NCI-H1105 (cell line): Measurements from ENCODE around the gene ACOX3.
A peak's percentile ranks its signal among the peaks of the same experiment; 100 is the strongest.
"Not testable (repeated sequence)": the region's sequence is repeated elsewhere in the genome, so short reads cannot be mapped to it uniquely, and the experiment has no call there.

Experiments
- DNase-seq: peaks from one replicate; lab custom pipeline; 2025; lab: John Stamatoyannopoulos, UW

ACOX3 gene

DNA sequence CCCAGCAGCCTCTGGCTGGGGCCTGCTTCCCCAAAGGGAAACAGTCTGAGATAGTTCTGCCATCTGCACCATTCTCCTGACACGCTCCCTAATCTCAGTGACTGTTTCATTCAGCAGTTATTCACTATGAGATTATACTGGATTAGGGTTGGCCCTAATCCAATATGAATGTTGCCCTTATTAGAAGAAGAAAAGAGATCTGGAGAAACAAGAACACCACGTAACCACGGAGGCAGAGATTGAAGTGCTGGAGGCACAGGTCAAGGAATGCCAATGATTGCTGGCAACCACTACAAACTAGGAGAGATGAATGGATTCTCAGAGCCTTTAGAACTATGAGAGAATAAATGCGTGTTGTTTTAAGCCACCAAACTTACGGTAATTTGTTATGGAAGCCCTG, 7.4 kb downstream of the ACOX3 start:
- no peak for DNase-seq

- no peak for DNase-seq
Observed at GRCh38 chr4:8431553-8431952, 9.0 kb downstream of the ACOX3 start.

- DNase-seq: peak; percentile 67
Observed at GRCh38 chr4:8428288-8429097, 12.0 kb downstream of the ACOX3 start.

- DNase-seq: no peak
Observed at GRCh38 chr4:8427761-8428287, 12.7 kb downstream of the ACOX3 start.

- DNase-seq: no peak
Observed at GRCh38 chr4:8427262-8427661, 13.3 kb downstream of the ACOX3 start.

GRCh38 chr4:8422786-8423185, 17.7 kb downstream of the ACOX3 start:
- no peak for DNase-seq

DNA sequence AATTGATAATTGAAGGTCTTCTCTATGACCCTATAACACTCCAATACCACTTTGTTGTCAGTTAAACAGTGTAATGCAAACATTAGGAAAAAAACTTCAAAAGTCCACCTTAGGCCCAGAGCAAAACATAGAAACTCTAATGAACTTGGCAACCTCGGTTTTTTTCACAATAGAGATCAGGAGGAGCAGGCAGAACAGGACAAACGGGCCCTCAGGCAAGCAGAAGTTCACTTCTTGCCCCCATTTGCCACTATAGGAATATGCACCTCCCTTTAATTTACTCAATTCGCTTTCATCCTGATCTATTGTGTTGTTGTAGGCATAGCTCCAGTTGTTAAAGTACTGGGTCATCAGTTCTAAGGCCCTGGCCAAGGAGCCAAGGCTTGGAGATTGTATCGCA, 18.2 kb downstream of the ACOX3 start:
- DNase-seq: no peak

- DNase-seq: not testable (repeated sequence)
Observed at GRCh38 chr4:8420151-8420550, 20.4 kb downstream of the ACOX3 start.

DNA sequence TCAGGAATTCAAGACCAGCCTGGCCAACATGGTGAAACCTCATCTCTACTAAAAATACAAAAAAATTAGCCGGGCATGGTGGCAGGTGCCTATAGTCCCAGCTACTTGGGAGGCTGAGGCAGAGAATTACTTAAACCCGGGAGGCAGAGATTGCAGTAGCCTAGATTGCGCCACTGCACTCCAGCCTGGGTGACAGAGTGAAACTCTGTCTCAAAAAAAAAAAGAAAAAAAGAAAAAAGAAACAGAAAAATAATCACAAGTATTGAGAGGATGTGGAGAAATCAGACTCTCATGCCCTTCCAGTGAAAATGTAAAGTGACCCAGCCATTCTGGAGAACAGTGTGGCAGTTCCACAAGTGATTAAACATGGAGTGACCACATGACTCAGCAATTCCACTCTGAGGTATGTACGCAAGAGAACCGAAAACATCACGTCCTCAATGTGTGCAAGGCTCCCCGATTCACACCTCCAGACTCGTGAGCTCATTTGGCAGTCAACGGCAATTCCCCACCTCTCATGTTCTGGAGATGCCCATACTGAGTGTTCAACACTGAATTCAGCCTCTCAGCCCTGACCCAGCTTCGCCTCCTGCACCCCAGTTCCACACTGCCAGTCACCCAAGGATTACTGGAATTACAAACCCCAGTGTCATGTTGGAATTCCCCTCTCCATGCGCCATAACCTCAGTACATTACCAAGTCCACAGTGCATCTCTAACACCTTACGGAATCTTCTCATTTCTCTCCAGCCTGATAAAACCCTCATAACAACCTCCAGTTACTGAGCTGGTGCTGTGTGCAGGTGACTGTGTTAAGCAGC, 21.1 kb downstream of the ACOX3 start:
- DNase-seq: no peak

DNA sequence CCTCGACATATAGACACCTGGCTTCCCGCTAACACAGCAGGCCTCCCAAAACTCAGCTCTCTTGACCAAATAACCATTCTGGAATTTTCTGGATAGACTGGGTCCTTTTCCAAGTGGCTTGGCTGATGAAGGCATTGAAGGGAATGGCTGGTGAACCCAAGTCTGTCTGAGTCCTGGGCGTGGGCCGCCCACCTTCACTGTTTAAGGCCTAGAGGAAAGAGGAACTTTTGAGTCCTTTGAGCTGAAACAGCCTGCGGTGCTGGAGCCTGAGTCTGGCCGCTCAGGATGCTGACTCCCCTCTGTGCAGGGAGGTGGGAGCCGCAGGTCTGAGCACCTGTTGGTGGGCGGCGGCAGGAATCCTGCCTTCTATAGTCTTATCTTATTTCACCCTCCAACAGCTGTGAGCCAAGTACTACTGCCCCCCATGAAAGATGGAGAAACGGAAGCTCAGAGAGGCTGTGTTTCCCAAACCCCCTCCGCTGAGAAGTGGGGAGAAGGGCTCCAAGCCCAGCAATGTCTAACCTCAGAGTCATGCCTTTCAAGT, 23.4 kb downstream of the ACOX3 start:
- DNase-seq: no peak

GRCh38 chr4:8414377-8414776, 26.1 kb downstream of the ACOX3 start:
- no peak for DNase-seq

DNA sequence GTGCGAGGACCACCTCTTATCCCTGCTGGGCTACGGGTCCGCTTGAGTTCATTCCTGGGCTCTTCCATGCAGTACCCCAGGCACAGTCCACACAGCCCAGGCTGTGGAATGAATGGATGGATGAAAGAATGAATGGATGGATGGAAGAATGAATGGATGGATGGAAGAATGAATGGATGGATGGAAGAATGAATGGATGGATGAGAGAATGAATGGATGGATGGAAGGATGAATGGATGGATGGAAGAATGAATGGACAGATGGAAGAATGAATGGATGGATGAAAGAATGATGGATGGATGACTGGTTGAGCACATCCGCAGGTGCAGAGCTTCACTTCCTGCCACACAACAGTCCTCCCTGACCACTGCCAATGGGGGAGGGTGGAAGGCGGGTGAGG, 28.2 kb downstream of the ACOX3 start:
- DNase-seq: no peak

GRCh38 chr4:8411351-8412180, 29.0 kb downstream of the ACOX3 start:
- DNase-seq: no peak

DNA sequence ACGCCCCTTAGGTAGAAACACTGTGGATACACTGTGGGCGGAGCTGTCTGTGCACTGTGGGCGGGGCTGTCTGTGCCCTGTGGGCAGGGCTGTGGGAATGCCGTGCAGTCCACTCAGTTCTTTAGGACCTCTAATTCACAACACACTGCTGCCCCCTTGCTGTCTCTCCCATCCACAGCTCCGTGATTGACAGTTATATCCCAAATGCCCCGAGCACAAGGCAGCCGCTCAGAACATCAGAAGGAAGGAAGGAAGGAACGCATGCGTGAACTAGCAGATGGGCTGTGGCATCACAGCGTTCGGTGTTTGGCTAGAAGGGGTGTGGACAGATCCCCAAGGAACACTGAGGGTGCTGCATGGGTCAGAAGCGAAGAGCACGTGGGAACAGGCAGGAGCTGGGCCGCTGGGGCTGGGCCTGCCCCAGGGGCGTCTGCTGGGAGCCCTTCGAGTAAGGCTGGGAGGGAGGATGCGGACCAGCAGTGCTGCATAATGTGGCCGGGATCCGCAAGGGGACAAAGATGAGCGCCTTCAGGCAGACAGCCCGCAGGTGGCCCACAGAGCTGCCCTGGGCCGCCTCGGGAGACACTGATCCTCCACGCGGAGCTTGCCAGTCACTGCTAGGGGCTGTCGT, 29.8 kb downstream of the ACOX3 start:
- peak; percentile 21 for DNase-seq

GRCh38 chr4:8410066-8410625, 30.4 kb downstream of the ACOX3 start:
- DNase-seq: no peak

DNA sequence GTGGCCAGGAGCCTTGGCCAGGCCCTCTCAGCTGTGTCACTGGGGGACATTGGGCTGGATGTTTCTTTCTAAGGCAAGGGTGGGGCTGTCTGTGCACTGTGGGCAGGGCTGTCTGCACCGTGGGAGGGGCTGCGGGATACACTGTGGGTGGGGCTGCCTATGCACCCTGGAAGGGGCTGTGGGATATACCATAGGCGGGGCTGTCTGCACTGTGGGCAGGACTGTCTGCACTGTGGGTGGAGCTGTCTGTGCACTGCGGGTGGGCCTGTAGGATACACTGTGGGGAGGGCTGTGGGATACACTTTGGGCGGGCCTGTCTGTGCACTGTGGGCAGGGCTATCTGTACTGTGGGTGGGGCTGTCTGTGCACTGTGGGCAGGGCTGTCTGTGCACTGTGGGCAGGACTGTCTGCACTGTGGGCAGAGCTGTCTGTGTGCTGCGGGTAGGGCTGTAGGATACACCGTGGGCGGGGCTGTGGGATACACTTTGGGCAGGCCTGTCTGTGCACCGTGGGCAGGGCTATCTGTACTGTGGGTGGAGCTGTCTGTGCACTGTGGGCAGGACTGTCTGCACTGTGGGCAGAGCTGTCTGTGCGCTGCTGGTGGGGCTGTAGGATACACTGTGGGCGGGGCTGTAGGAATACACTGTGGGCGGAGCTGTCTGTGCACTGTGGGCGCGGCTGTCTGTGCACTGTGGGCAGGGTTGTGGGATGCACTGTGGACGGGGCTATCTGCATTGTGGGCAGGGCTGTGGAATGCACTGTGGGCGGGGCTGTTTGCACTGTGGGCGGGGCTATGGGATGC, 31.1 kb downstream of the ACOX3 start:
- no peak for DNase-seq

GRCh38 chr4:8407756-8408155, 32.8 kb downstream of the ACOX3 start:
- DNase-seq: no peak

DNA sequence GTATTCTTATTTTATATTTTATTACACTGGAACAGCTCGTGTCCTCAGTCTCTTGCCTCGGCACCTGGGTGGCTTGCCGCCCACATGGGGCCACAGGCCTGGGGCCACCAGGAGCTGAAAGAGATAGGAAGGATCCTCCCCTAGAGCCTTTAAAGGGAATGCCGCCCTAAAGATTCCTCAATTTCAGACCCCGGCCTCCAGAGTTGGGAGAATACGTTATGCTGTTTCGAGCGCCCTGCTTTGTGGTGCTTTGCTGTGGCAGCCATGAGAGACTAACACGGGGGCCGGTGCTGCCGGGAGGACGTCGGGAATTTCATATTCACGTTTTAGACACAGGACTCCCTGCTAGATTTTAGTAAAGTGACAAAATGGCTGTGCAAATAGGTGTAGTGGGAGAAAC, 33.2 kb downstream of the ACOX3 start:
- no peak for DNase-seq

DNA sequence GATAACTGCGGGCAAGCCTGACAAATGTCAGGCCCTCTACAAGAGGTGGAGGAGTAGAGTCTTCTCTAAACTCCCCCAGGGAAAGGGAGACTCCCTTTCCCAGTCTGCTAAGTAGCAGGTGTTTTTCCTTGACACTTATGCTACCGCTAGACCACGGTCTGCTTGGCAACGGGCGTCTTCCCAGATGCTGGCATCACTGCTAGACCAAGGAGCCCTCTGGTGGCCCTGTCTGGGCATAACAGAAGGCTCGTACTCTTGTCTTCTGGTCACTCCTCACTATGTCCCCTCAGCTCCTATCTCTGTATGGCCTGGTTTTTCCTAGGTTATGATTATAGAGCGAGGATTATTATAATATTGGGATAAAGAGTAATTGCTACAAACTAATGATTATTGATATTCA, 33.6 kb downstream of the ACOX3 start:
- DNase-seq: not testable (repeated sequence)

DNA sequence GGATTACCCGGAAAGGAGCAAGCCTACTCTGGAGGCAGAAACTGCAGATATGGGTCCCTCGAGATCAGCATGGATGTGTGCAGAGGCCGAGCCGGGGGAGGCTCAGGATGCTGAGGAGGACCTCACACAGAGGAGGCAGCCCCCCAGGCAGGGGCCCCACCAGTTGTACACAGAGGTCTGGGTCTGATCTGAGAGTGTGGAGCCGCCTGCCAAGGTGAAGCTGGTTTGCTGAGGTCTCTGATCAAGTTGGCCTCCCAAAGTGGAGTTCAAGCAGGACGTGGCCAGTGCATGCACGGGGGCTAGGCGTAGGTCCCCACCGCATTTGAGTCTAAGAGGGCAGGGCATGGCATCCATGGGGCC, 35.0 kb downstream of the ACOX3 start:
- DNase-seq: no peak
